ENCODE data around the gene PLSCR4.

GRCh38 chr3:146275476-146275875 lies 24.6 kb upstream of the PLSCR4 start:
- no peak for TF ChIP-seq CTCF (IDR thresholded peaks at IDR 0.05)
- TF ChIP-seq POLR2AphosphoS5 (IDR thresholded peaks at IDR 0.05) = no peak
